ENCODE measurements around the gene CHST8. TPM values are rescaled to one million over a fixed set of nuclear protein-coding genes. Genes with fewer than 3 reads are reported as not detected.

CHST8 gene
- total RNA-seq, 1 donor, result not detected

GRCh38 chr19:33780251-33780650, 158.5 kb downstream of the CHST8 start:
- no peak for DNase-seq (ENCODE audit: low read depth)
- no peak for TF ChIP-seq CTCF (IDR thresholded peaks at IDR 0.05; ENCODE audit: insufficient read depth, low read depth, low read length)
- H3K4me3 ChIP-seq (ENCODE audit: low read depth, low read length), result no peak overlapping the region

GRCh38 chr19:33780746-33781145, 159.0 kb downstream of the CHST8 start:
- DNase-seq (ENCODE audit: low read depth), result no peak
- no peak overlapping the region for H3K4me3 ChIP-seq (ENCODE audit: low read depth, low read length)
- no peak for TF ChIP-seq CTCF (IDR thresholded peaks at IDR 0.05; ENCODE audit: insufficient read depth, low read depth, low read length)

GRCh38 chr19:33781415-33781935, 159.7 kb downstream of the CHST8 start:
- no peak overlapping the region for H3K4me3 ChIP-seq (ENCODE audit: low read depth, low read length)
- TF ChIP-seq CTCF (IDR thresholded peaks at IDR 0.05; ENCODE audit: insufficient read depth, low read depth, low read length), result no peak
- DNase-seq (ENCODE audit: low read depth), result no peak

- no peak for DNase-seq (ENCODE audit: low read depth)
- TF ChIP-seq CTCF (IDR thresholded peaks at IDR 0.05; ENCODE audit: insufficient read depth, low read depth, low read length), result no peak
- no peak overlapping the region for H3K4me3 ChIP-seq (ENCODE audit: low read depth, low read length)
Measured at GRCh38 chr19:33781996-33782395, 160.2 kb downstream of the CHST8 start.

GRCh38 chr19:33784432-33784831, 162.7 kb downstream of the CHST8 start:
- no peak for TF ChIP-seq CTCF (IDR thresholded peaks at IDR 0.05; ENCODE audit: insufficient read depth, low read depth, low read length)
- H3K4me3 ChIP-seq (ENCODE audit: low read depth, low read length), result no peak overlapping the region
- no peak for DNase-seq (ENCODE audit: low read depth)

GRCh38 chr19:33785795-33786194, 164.0 kb downstream of the CHST8 start:
- DNase-seq (ENCODE audit: low read depth), result no peak
- no peak for TF ChIP-seq CTCF (IDR thresholded peaks at IDR 0.05; ENCODE audit: insufficient read depth, low read depth, low read length)
- no peak overlapping the region for H3K4me3 ChIP-seq (ENCODE audit: low read depth, low read length)

GRCh38 chr19:33788676-33789075, 166.9 kb downstream of the CHST8 start:
- no peak for TF ChIP-seq CTCF (IDR thresholded peaks at IDR 0.05; ENCODE audit: insufficient read depth, low read depth, low read length)
- no peak for DNase-seq (ENCODE audit: low read depth)
- H3K4me3 ChIP-seq (ENCODE audit: low read depth, low read length), result no peak overlapping the region

Measured in fibroblast of villous mesenchyme (primary cell).